ENCODE data around the gene SNRPB. TPM values are rescaled to one million over a fixed set of nuclear protein-coding genes. Genes with fewer than 3 reads are reported as not detected.
A peak's percentile ranks its signal among the peaks of the same experiment; 100 is the strongest.

SNRPB gene
- total and polyA plus RNA-seq, 8 donors = 86.0 to 132 (median 124) TPM

DNA sequence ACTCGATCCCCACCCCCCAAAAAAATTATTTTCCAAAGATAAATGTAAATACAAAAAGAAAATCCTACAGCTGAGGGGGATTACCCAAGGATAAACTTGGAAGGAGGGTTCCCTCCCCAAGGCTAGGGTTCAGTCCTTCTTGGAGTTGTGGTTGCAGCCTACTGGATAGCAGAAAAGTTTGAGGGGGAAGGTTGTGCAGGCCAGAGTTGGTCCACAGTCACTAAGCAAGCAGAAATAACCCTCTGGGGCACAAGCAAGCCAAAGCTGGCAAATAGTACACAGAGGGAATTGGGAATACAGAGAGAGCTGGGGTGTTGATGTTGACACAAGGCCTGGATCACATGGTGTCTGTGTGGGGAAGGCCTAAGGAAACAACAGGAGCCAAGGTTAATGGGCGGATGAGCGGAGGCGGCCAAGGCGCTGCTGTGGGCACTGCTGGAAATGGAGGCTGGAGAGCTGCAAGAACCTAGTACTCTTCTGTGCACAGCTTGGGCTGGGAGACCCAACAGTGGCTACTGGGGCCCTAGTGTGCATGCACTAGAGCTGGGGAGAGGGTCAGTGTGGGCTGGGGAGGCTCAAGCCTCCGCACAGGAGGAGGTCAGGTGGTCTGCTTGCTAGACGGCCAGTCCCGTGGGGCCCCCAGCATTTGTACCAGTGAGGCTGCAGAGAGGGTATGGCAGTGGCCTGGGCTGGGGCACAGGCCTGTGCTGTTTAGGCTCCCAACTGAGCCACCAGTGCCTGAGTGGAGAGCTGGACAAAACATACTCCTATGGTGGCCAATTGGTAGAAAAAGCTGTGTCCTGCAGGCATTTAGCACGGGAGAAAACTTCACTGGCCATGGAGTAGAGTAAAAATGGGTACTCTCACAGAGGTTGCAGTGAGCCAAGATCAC is 5.5 kb upstream of the SNRPB start:
- TF ChIP-seq, protein P1, sequence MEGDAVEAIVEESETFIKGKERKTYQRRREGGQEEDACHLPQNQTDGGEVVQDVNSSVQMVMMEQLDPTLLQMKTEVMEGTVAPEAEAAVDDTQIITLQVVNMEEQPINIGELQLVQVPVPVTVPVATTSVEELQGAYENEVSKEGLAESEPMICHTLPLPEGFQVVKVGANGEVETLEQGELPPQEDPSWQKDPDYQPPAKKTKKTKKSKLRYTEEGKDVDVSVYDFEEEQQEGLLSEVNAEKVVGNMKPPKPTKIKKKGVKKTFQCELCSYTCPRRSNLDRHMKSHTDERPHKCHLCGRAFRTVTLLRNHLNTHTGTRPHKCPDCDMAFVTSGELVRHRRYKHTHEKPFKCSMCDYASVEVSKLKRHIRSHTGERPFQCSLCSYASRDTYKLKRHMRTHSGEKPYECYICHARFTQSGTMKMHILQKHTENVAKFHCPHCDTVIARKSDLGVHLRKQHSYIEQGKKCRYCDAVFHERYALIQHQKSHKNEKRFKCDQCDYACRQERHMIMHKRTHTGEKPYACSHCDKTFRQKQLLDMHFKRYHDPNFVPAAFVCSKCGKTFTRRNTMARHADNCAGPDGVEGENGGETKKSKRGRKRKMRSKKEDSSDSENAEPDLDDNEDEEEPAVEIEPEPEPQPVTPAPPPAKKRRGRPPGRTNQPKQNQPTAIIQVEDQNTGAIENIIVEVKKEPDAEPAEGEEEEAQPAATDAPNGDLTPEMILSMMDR (IDR thresholded peaks at IDR 0.05) = no peak
- H3K27ac ChIP-seq = peak overlapping the region in 1 of 2 donors; percentile 13
- peaks cover 0 to 5% of the 10 kb centered on the region in 2 donors for H3K4me1 ChIP-seq
- H3K27me3 ChIP-seq = no peaks in the 10 kb centered on the region
- peaks cover 0 to 11% of the 10 kb centered on the region in 2 donors for H3K36me3 ChIP-seq
- DNase-seq (no peak), ATAC-seq (no peak)
- peaks cover 0 to 7% of the 10 kb centered on the region in 2 donors for H3K9me3 ChIP-seq
- no peak overlapping the region for H3K4me3 ChIP-seq
- intact Hi-C loops (cut with DNase I) = no loop called here

DNA sequence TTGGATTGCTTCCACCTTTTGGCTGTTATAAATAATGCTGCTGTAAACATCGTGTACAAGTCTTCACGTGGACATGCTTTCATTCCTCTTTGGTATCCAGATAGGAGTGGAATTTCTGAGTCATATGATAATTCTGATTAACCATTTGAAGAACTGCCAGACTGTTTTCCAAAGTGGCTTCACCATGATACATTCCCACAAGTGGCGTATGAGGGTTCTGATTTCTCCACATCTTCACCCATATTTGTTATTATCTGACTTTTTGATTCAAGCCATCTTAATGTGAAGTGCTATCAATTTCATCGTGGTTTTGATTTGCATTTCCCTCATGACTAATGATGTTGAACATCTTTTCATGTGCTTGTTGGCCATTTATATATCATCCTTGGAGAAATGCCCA is 2.9 kb upstream of the SNRPB start:
- H3K4me1 ChIP-seq = peaks cover 9 to 20% of the 10 kb centered on the region in 2 donors
- no peak overlapping the region for H3K4me3 ChIP-seq
- no peaks in the 10 kb centered on the region for H3K27me3 ChIP-seq
- H3K27ac ChIP-seq = no peak overlapping the region
- H3K9me3 ChIP-seq = no peaks in the 10 kb centered on the region
- DNase-seq = no peak
- intact Hi-C loops (cut with DNase I) = no loop called here
- ATAC-seq = no peak
- TF ChIP-seq, protein P1 (IDR thresholded peaks at IDR 0.05) = no peak
- no peaks in the 10 kb centered on the region for H3K36me3 ChIP-seq

DNA sequence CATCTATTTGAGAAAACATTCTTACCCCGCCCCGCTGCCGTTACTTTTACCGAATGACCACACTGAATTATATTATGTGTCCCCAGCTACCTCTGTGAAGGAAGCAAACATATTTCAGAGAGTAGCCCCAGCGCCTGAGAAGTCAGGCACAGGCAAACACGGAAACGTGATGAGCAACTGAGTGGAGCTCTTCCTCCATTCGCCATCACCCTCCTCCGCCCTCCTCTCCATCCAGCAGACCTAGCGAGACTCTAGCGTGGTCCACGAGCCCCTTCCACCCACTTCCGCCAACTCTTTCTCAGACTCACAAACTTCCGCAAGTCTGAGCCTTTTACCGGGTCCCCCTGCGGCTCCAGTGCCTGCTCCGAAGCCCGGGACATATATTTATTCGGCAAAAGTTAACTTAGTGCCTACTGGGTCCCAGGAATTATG is 582 bp downstream of the SNRPB start:
- H3K27me3 ChIP-seq = no peaks in the 10 kb centered on the region
- intact Hi-C loops (cut with DNase I) = no loop called here
- H3K4me3 ChIP-seq = peak overlapping the region; percentile 80 to 86
- peaks cover 10 to 33% of the 10 kb centered on the region in 2 donors for H3K4me1 ChIP-seq
- peak; percentile 66 for ATAC-seq
- no peaks in the 10 kb centered on the region for H3K9me3 ChIP-seq
- TF ChIP-seq, protein P1 (IDR thresholded peaks at IDR 0.05) = no peak
- H3K36me3 ChIP-seq = peaks cover 0 to 29% of the 10 kb centered on the region in 2 donors
- DNase-seq = peak in 2 of 4 donors; percentile 43 to 49
- H3K27ac ChIP-seq = peak overlapping the region; percentile 93 to 95

DNA sequence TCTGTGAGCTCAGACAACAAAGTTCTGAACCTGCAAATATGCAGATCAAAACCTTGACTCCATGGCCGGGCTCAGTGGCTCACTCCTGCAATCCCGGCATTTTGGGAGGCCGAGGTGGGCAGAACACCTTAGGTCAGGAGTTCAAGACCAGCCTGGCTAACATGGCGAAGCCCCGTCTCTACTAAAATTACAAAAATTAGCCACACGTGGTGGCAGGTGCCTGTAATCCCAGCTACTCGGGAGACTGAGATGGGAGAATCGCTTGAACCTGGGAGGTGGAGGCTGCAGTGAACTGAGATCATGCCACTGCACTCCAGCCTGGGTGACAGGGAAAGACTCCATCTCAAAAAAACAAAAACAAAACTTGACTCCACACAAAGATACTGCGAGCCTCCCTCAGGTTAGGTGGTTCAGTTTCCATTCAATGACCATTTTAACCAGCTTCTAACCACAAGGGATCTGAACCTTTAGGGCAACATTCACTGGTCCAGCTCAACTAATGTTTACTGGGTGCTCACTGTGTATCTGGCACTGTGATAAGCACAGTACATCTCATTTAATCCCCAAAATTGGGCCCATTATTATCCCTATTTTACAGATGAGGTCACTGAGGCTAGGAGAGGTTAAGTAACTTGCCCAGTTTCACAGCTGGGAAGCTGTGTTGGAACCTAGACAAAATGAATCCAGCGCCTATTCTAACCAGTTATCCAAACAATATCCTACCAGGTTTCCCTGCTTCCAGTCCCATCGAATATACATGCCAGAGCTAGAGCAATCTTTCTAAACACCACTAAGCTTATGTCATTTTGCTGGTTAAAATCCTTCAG is 1.8 kb downstream of the SNRPB start:
- peaks cover 6 to 41% of the 10 kb centered on the region in 2 donors for H3K36me3 ChIP-seq
- no peak overlapping the region for H3K27ac ChIP-seq
- TF ChIP-seq, protein P1 (IDR thresholded peaks at IDR 0.05) = no peak

DNA sequence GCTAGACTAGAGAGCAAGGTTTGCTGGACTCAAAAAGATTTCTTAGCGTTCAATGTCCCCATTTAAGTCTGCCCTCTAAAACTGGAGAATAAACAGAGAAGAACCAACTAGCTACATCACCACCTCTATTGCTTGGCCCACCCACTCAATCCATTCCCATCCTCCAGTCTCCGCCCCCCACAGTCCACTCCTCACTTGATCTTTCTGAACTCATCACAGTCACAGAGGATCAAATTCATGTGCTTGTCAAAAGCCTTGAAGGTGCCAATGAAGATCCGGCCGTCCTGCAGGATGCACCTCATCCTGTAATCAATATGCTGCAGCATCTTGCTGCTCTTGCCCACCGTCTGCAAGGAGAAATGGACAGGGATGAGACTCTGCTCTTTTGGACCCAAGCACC is 3.2 kb downstream of the SNRPB start:
- Histone ChIP-seq H3K4me3 (no peak overlapping the region), H3K27ac (no peak overlapping the region), H3K36me3 (peaks cover 7 to 55% of the 10 kb centered on the region in 2 donors), H3K9me3 (no peaks in the 10 kb centered on the region), H3K27me3 (no peaks in the 10 kb centered on the region), H3K4me1 (peaks cover 10 to 33% of the 10 kb centered on the region in 2 donors)
- DNase-seq = no peak
- ATAC-seq = no peak
- intact Hi-C loops (cut with DNase I) = no loop called here
- TF ChIP-seq, protein P1 (IDR thresholded peaks at IDR 0.05) = no peak

More for the DNA sequence above, 1.8 kb downstream of the SNRPB start:
- DNase-seq = no peak
- Histone ChIP-seq H3K4me1 (peaks cover 10 to 33% of the 10 kb centered on the region in 2 donors), H3K27me3 (no peaks in the 10 kb centered on the region), H3K9me3 (no peaks in the 10 kb centered on the region), H3K4me3 (peak overlapping the region in 1 of 2 donors; percentile 86)
- no peak for ATAC-seq
- intact Hi-C loops (cut with DNase I) = no loop called here

Measured in left lung (tissue), 10 donors.